ENCODE measurements around the gene TAF9B.

Gene TAF9B

GRCh38 chrX:78124307-78124706 lies 15.1 kb downstream of the TAF9B start:
- Histone ChIP-seq H3K4me3 (ENCODE audit: insufficient read length, low read depth) (no peak overlapping the region), H3K4me1 (ENCODE audit: insufficient read depth, insufficient read length) (no peaks in the 10 kb centered on the region), H3K36me3 (ENCODE audit: insufficient read depth, insufficient read length, low read length) (peaks cover 94% of the 10 kb centered on the region), H3K9ac (ENCODE audit: insufficient read length, low read depth) (no peak overlapping the region), H3K27me3 (ENCODE audit: insufficient read depth, insufficient read length) (no peaks in the 10 kb centered on the region), H3K9me3 (ENCODE audit: insufficient read depth, low read length) (no peaks in the 10 kb centered on the region)
- DNase-seq (ENCODE audit: low read depth, low spot score), result no peak
- no peak for TF ChIP-seq SUZ12 (IDR thresholded peaks at IDR 0.05; ENCODE audit: extremely low read depth, insufficient read depth, insufficient read length)
- TF ChIP-seq ZNF274 (IDR thresholded peaks at IDR 0.05; ENCODE audit: low read depth, low read length), result no peak

- H3K36me3 ChIP-seq (ENCODE audit: insufficient read depth, insufficient read length, low read length), result peaks cover 98% of the 10 kb centered on the region
- H3K4me1 ChIP-seq (ENCODE audit: insufficient read depth, insufficient read length), result no peaks in the 10 kb centered on the region
- no peaks in the 10 kb centered on the region for H3K27me3 ChIP-seq (ENCODE audit: insufficient read depth, insufficient read length)
- no peaks in the 10 kb centered on the region for H3K9me3 ChIP-seq (ENCODE audit: insufficient read depth, low read length)
- no peak for TF ChIP-seq SUZ12 (IDR thresholded peaks at IDR 0.05; ENCODE audit: extremely low read depth, insufficient read depth, insufficient read length)
- no peak for TF ChIP-seq YY1 (IDR thresholded peaks at IDR 0.05; ENCODE audit: insufficient read depth, insufficient read length)
- no peak for TF ChIP-seq ZNF274 (IDR thresholded peaks at IDR 0.05; ENCODE audit: low read depth, low read length)
- DNase-seq (ENCODE audit: low read depth, low spot score), result no peak
- H3K4me3 ChIP-seq (ENCODE audit: insufficient read length, low read depth), result no peak overlapping the region
- H3K9ac ChIP-seq (ENCODE audit: insufficient read length, low read depth), result no peak overlapping the region
Observed at GRCh38 chrX:78123190-78123589, 16.3 kb downstream of the TAF9B start.

DNA sequence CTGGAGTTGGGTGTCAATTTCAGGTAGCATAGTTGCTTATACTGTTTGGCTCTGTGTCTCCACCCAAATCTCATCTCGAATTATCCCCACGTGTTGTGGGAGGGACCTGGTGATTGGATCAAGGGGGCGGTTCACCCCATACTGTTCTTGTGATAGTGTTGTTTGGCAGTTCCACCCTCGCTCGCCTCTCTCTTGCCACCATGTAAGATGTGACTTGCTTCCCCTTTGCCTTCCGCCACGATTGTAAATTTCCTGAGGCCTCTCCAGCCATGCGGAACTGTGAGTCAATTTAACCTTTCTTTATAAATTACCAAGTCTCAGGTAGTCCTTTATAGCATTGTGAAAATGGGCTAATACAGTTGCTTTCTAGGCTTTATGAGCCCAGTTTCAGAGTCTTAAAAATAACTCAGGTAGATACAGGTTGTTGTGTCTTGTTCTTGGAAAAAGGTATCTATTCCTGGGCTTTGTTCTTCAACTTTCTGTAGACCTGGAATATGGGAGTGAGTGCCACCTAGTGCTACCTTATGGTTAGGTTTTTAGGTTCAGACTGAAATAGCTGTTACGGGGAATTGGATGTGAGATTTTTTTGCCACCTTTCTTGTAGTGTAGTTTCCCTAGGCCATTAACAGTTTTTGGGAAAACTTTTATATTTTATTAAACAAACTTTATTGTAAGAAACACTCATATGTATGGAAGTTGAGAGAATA lies 19.8 kb downstream of the TAF9B start:
- no peaks in the 10 kb centered on the region for H3K27me3 ChIP-seq (ENCODE audit: insufficient read depth, insufficient read length)
- H3K36me3 ChIP-seq (ENCODE audit: insufficient read depth, insufficient read length, low read length), result peaks cover 99% of the 10 kb centered on the region
- no peaks in the 10 kb centered on the region for H3K9me3 ChIP-seq (ENCODE audit: insufficient read depth, low read length)
- TF ChIP-seq ZNF274 (IDR thresholded peaks at IDR 0.05; ENCODE audit: low read depth, low read length), result no peak
- TF ChIP-seq SUZ12 (IDR thresholded peaks at IDR 0.05; ENCODE audit: extremely low read depth, insufficient read depth, insufficient read length), result no peak
- no peak for TF ChIP-seq YY1 (IDR thresholded peaks at IDR 0.05; ENCODE audit: insufficient read depth, insufficient read length)
- H3K9ac ChIP-seq (ENCODE audit: insufficient read length, low read depth), result no peak overlapping the region
- H3K4me3 ChIP-seq (ENCODE audit: insufficient read length, low read depth), result no peak overlapping the region
- H3K4me1 ChIP-seq (ENCODE audit: insufficient read depth, insufficient read length), result no peaks in the 10 kb centered on the region
- DNase-seq (ENCODE audit: low read depth, low spot score), result no peak

DNA sequence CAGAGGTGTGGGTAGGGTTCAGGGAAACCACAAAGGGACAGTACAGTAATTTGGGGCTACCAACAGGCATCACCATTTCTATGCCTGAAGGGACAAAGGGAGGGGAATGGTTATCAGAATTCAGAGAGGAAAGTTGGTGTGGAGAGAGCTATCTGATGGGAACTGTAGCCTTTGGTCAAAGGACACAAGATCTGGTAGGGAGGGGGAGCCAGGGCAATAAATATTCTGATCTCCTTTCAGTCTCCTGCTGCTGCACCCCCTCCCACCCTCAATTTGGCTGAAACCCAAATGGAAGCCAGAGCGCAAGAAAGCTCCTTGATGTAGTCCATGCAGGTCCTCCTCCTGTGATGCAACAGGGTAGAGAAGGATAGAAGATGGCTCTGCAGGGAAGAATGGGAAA lies 20.8 kb downstream of the TAF9B start:
- no peak for DNase-seq (ENCODE audit: low read depth, low spot score)
- no peaks in the 10 kb centered on the region for H3K4me1 ChIP-seq (ENCODE audit: insufficient read depth, insufficient read length)
- peaks cover 99% of the 10 kb centered on the region for H3K36me3 ChIP-seq (ENCODE audit: insufficient read depth, insufficient read length, low read length)
- H3K27me3 ChIP-seq (ENCODE audit: insufficient read depth, insufficient read length), result no peaks in the 10 kb centered on the region
- TF ChIP-seq ZNF274 (IDR thresholded peaks at IDR 0.05; ENCODE audit: low read depth, low read length), result no peak
- TF ChIP-seq YY1 (IDR thresholded peaks at IDR 0.05; ENCODE audit: insufficient read depth, insufficient read length), result no peak
- no peak for TF ChIP-seq SUZ12 (IDR thresholded peaks at IDR 0.05; ENCODE audit: extremely low read depth, insufficient read depth, insufficient read length)
- H3K9me3 ChIP-seq (ENCODE audit: insufficient read depth, low read length), result no peaks in the 10 kb centered on the region
- no peak overlapping the region for H3K9ac ChIP-seq (ENCODE audit: insufficient read length, low read depth)
- no peak overlapping the region for H3K4me3 ChIP-seq (ENCODE audit: insufficient read length, low read depth)

GRCh38 chrX:78116766-78117165 lies 22.7 kb downstream of the TAF9B start:
- no peaks in the 10 kb centered on the region for H3K27me3 ChIP-seq (ENCODE audit: insufficient read depth, insufficient read length)
- TF ChIP-seq ZNF274 (IDR thresholded peaks at IDR 0.05; ENCODE audit: low read depth, low read length) (no peak), SUZ12 (IDR thresholded peaks at IDR 0.05; ENCODE audit: extremely low read depth, insufficient read depth, insufficient read length) (no peak), YY1 (IDR thresholded peaks at IDR 0.05; ENCODE audit: insufficient read depth, insufficient read length) (no peak)
- H3K9me3 ChIP-seq (ENCODE audit: insufficient read depth, low read length), result no peaks in the 10 kb centered on the region
- no peaks in the 10 kb centered on the region for H3K4me1 ChIP-seq (ENCODE audit: insufficient read depth, insufficient read length)
- no peak overlapping the region for H3K4me3 ChIP-seq (ENCODE audit: insufficient read length, low read depth)
- no peak overlapping the region for H3K9ac ChIP-seq (ENCODE audit: insufficient read length, low read depth)
- DNase-seq (ENCODE audit: low read depth, low spot score), result no peak
- H3K36me3 ChIP-seq (ENCODE audit: insufficient read depth, insufficient read length, low read length), result peaks cover 99% of the 10 kb centered on the region

- H3K36me3 ChIP-seq (ENCODE audit: insufficient read depth, insufficient read length, low read length), result peaks cover 99% of the 10 kb centered on the region
- TF ChIP-seq ZNF274 (IDR thresholded peaks at IDR 0.05; ENCODE audit: low read depth, low read length), result no peak
- TF ChIP-seq YY1 (IDR thresholded peaks at IDR 0.05; ENCODE audit: insufficient read depth, insufficient read length), result no peak
- no peak for TF ChIP-seq SUZ12 (IDR thresholded peaks at IDR 0.05; ENCODE audit: extremely low read depth, insufficient read depth, insufficient read length)
Observed at GRCh38 chrX:78116365-78116764, 23.1 kb downstream of the TAF9B start.

GRCh38 chrX:78111140-78111931 lies 28.1 kb downstream of the TAF9B start:
- no peak for DNase-seq (ENCODE audit: low read depth, low spot score)
- Histone ChIP-seq H3K9ac (ENCODE audit: insufficient read length, low read depth) (no peak overlapping the region), H3K27me3 (ENCODE audit: insufficient read depth, insufficient read length) (no peaks in the 10 kb centered on the region), H3K4me3 (ENCODE audit: insufficient read length, low read depth) (no peak overlapping the region), H3K36me3 (ENCODE audit: insufficient read depth, insufficient read length, low read length) (peaks cover 84% of the 10 kb centered on the region), H3K9me3 (ENCODE audit: insufficient read depth, low read length) (no peaks in the 10 kb centered on the region), H3K4me1 (ENCODE audit: insufficient read depth, insufficient read length) (peaks cover 2% of the 10 kb centered on the region)
- TF ChIP-seq ZNF274 (IDR thresholded peaks at IDR 0.05; ENCODE audit: low read depth, low read length) (no peak), YY1 (IDR thresholded peaks at IDR 0.05; ENCODE audit: insufficient read depth, insufficient read length) (no peak), SUZ12 (IDR thresholded peaks at IDR 0.05; ENCODE audit: extremely low read depth, insufficient read depth, insufficient read length) (no peak)

More at GRCh38 chrX:78116365-78116764, 23.1 kb downstream of the TAF9B start:
- Histone ChIP-seq H3K4me3 (ENCODE audit: insufficient read length, low read depth) (no peak overlapping the region), H3K4me1 (ENCODE audit: insufficient read depth, insufficient read length) (no peaks in the 10 kb centered on the region), H3K9me3 (ENCODE audit: insufficient read depth, low read length) (no peaks in the 10 kb centered on the region), H3K27me3 (ENCODE audit: insufficient read depth, insufficient read length) (no peaks in the 10 kb centered on the region), H3K9ac (ENCODE audit: insufficient read length, low read depth) (no peak overlapping the region)
- DNase-seq (ENCODE audit: low read depth, low spot score), result no peak

All from NT2/D1 (cell line).